ENCODE data around the gene SLC2A13.

SLC2A13 gene

GRCh38 chr12:39874785-39875184, 231.1 kb downstream of the SLC2A13 start:
- no peak for DNase-seq (ENCODE audit: low read depth)
- no peak for TF ChIP-seq CTCF (IDR thresholded peaks at IDR 0.05; ENCODE audit: low read depth, low read length, missing control alignments)
- no peak overlapping the region for H3K4me3 ChIP-seq (ENCODE audit: low read depth, low read length)

GRCh38 chr12:39873065-39873464, 232.8 kb downstream of the SLC2A13 start:
- no peak overlapping the region for H3K4me3 ChIP-seq (ENCODE audit: low read depth, low read length)
- no peak for TF ChIP-seq CTCF (IDR thresholded peaks at IDR 0.05; ENCODE audit: low read depth, low read length, missing control alignments)
- no peak for DNase-seq (ENCODE audit: low read depth)

GRCh38 chr12:39872425-39872824, 233.5 kb downstream of the SLC2A13 start:
- H3K4me3 ChIP-seq (ENCODE audit: low read depth, low read length) = no peak overlapping the region
- TF ChIP-seq CTCF (IDR thresholded peaks at IDR 0.05; ENCODE audit: low read depth, low read length, missing control alignments) = no peak
- no peak for DNase-seq (ENCODE audit: low read depth)

GRCh38 chr12:39868328-39868725, 237.6 kb downstream of the SLC2A13 start:
- H3K4me3 ChIP-seq (ENCODE audit: low read depth, low read length) = no peak overlapping the region
- DNase-seq (ENCODE audit: low read depth) = no peak

GRCh38 chr12:39867631-39868327, 238.1 kb downstream of the SLC2A13 start:
- DNase-seq (ENCODE audit: low read depth) = no peak
- no peak for TF ChIP-seq CTCF (IDR thresholded peaks at IDR 0.05; ENCODE audit: low read depth, low read length, missing control alignments)

More at GRCh38 chr12:39868328-39868725, 237.6 kb downstream of the SLC2A13 start:
- TF ChIP-seq CTCF (IDR thresholded peaks at IDR 0.05; ENCODE audit: low read depth, low read length, missing control alignments) = no peak

GRCh38 chr12:39866135-39866534, 239.7 kb downstream of the SLC2A13 start:
- TF ChIP-seq CTCF (IDR thresholded peaks at IDR 0.05; ENCODE audit: low read depth, low read length, missing control alignments) = no peak
- no peak overlapping the region for H3K4me3 ChIP-seq (ENCODE audit: low read depth, low read length)
- DNase-seq (ENCODE audit: low read depth) = no peak

More at GRCh38 chr12:39867631-39868327, 238.1 kb downstream of the SLC2A13 start:
- no peak overlapping the region for H3K4me3 ChIP-seq (ENCODE audit: low read depth, low read length)

- H3K4me3 ChIP-seq (ENCODE audit: low read depth, low read length) = no peak overlapping the region
- no peak for DNase-seq (ENCODE audit: low read depth)
- no peak for TF ChIP-seq CTCF (IDR thresholded peaks at IDR 0.05; ENCODE audit: low read depth, low read length, missing control alignments)
Measured at GRCh38 chr12:39860695-39861094, 245.2 kb downstream of the SLC2A13 start.
